Osteocyte (in vitro differentiated cells): ENCODE results near the gene CACHD1. TPM values are rescaled to one million over a fixed set of nuclear protein-coding genes. Genes with fewer than 3 reads are reported as not detected.

ENCODE experiments used
- DNase-seq: peaks from one replicate; pipeline ENCODE4 v3.0.0; 2021; ENCODE audit warnings: mixed read lengths; ENCODE audit not compliant: unreplicated experiment; ENCODE audit errors: extremely low spot score
- H3K27ac Mint-ChIP-seq: one replicate; pipeline ENCODE4 v1.8.0; 2021; ENCODE audit warnings: mild to moderate bottlenecking, mixed read lengths; ENCODE audit not compliant: unreplicated experiment
- H3K27me3 Mint-ChIP-seq: one replicate; pipeline ENCODE4 v1.8.0; 2021; ENCODE audit warnings: mixed read lengths; ENCODE audit not compliant: unreplicated experiment
- H3K36me3 Mint-ChIP-seq: one replicate; pipeline ENCODE4 v1.8.0; 2021; ENCODE audit warnings: mixed read lengths; ENCODE audit not compliant: unreplicated experiment
- H3K4me1 Mint-ChIP-seq: one replicate; pipeline ENCODE4 v1.8.0; 2021; ENCODE audit warnings: mixed read lengths; ENCODE audit not compliant: unreplicated experiment
- H3K4me3 Mint-ChIP-seq: one replicate; pipeline ENCODE4 v1.8.0; 2021; ENCODE audit warnings: mild to moderate bottlenecking, moderate library complexity, mixed read lengths; ENCODE audit not compliant: unreplicated experiment
- H3K9me3 Mint-ChIP-seq: one replicate; pipeline ENCODE4 v1.8.0; 2021; ENCODE audit warnings: mixed read lengths; ENCODE audit not compliant: unreplicated experiment
- total RNA-seq: library from RNA; stranded (reverse); gene quantifications from 2 replicates; pipeline ENCODE4 v1.2.1, GENCODE V29; 2021
- TF ChIP-seq, protein P1 (sequence below): fragments of 200-600 bp; sonication (generic); IDR thresholded peaks from 2 replicates; pipeline ENCODE4 v1.5.0; 2021; ENCODE audit warnings: antibody characterized with exemption, mild to moderate bottlenecking, moderate library complexity

Gene CACHD1
- total RNA-seq, 1 donor from 2014 or later: 5.5 TPM

DNA sequence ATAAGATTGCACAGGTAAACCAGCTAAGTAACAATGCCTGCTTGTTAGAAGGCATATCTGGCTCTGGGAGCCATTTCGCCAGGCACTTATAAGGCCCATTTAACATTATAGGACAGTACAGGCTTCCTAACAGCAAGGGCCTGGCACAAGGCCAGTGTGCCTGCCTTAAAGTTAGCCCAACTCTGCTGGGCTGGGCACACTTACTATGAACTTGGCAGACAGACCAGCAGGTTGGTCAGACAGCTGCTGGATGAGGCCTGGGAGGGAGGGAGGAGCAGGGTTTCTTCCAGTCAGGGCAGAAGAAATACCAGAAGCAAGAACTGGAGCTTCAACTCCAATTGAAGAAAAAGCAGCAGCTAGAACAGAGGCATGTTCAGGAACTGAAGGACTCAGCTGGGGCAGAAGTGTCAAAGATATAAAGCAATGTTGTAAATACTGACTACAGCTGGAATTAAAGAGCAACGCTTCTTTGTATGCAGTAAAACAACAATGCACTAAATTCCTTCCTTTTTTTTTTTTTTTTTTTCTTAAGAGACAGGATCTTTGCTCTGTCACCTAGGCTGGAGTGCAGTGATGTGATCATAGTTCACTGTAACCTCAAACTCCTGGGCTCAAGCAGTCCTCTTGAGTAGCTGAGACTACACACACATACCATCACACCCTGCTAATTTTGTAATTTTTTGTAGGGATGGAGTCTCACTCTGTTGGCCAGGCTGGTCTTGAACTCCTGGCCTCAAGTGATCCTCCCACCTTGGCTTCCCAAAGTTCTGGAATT lies 4.9 kb downstream of the CACHD1 start:
- DNase-seq: no peak
- H3K4me1 Mint-ChIP-seq: peaks cover 42% of the 10 kb centered on the region
- no peaks in the 10 kb centered on the region for H3K36me3 Mint-ChIP-seq
- H3K27ac Mint-ChIP-seq: no peak overlapping the region
- H3K27me3 Mint-ChIP-seq: no peaks in the 10 kb centered on the region
- TF ChIP-seq, protein P1, sequence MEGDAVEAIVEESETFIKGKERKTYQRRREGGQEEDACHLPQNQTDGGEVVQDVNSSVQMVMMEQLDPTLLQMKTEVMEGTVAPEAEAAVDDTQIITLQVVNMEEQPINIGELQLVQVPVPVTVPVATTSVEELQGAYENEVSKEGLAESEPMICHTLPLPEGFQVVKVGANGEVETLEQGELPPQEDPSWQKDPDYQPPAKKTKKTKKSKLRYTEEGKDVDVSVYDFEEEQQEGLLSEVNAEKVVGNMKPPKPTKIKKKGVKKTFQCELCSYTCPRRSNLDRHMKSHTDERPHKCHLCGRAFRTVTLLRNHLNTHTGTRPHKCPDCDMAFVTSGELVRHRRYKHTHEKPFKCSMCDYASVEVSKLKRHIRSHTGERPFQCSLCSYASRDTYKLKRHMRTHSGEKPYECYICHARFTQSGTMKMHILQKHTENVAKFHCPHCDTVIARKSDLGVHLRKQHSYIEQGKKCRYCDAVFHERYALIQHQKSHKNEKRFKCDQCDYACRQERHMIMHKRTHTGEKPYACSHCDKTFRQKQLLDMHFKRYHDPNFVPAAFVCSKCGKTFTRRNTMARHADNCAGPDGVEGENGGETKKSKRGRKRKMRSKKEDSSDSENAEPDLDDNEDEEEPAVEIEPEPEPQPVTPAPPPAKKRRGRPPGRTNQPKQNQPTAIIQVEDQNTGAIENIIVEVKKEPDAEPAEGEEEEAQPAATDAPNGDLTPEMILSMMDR: no peak
- H3K4me3 Mint-ChIP-seq: no peak overlapping the region
- H3K9me3 Mint-ChIP-seq: no peaks in the 10 kb centered on the region

DNA sequence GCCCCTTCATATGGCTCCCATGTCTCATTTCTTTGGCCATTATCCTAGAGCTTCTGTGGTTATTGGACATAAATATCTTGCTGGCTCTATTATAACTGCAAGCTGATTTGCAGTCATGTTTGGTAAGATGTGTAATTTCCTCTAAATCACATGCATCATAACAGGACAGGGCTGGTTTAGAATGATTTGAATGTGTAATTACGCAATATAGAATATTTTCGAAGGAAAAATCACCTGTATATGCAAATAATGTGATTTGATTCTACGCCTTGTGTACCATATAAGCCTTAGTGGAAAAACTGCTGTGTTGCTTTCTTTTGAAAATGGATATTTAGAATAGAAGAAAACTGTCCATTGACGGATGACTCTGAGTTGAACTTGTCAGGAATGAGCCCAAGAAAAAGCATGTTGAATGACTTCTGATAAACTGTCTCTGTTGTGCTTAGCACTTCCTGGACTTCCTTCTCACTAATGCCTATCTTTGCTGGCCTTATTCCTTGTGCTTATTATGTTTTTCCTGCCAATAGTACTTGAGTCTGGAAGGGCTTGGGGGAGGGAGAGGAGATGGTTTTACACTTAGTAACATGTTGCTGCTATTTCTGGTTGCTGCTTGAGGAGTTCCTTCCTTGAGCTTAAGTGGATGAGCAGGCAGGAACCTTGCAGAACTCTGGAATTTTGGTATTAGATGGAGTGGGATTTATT lies 6.5 kb downstream of the CACHD1 start:
- Mint-ChIP-seq H3K27me3 (no peaks in the 10 kb centered on the region), H3K36me3 (no peaks in the 10 kb centered on the region), H3K4me1 (peaks cover 44% of the 10 kb centered on the region), H3K27ac (no peak overlapping the region), H3K4me3 (no peak overlapping the region), H3K9me3 (no peaks in the 10 kb centered on the region)
- TF ChIP-seq, protein P1: no peak
- no peak for DNase-seq

DNA sequence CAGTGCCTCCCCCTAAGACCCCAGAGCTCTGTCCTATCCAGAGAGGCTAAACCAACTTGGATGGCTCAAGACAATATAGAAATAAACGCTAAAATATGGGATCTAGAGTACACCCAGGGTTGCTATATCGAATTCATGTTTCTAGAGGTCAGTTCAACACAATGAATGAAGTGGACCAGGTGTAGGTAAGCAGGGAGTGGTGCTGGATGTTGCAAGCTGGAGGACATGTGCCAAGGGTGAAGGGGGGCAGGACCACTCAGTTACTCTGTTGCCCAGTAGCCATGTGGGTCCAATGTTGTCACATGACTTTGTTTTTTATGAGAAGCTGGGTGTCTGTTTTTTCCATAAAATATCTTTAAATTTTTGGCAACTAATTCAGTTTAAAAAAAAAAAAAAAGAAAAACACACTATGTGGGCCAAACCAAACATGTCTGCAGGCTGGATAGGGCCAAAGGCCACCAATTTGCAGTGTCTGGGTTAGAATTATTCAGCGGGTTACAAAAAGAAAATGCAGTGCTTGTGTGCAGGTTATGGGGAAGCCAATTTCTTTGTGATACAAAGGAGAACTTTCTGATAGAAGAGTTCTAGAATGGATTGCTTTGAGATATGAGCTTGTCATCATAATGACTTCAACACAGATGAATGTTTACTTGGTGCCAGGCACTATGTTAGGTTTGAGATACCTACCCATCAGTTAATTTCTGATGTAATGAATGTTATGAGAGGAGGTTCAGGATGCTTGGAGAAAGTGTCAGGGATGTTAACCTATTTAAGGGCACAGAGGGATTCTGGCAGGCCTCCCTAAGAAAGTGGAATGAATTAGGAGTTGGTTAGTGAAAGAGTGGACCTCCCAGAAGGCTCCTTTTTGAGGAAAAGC lies 8.9 kb downstream of the CACHD1 start:
- Mint-ChIP-seq H3K27me3 (peaks cover 2% of the 10 kb centered on the region), H3K9me3 (no peaks in the 10 kb centered on the region), H3K36me3 (no peaks in the 10 kb centered on the region), H3K4me1 (peaks cover 37% of the 10 kb centered on the region), H3K27ac (no peak overlapping the region), H3K4me3 (no peak overlapping the region)
- TF ChIP-seq, protein P1: no peak
- DNase-seq: no peak

DNA sequence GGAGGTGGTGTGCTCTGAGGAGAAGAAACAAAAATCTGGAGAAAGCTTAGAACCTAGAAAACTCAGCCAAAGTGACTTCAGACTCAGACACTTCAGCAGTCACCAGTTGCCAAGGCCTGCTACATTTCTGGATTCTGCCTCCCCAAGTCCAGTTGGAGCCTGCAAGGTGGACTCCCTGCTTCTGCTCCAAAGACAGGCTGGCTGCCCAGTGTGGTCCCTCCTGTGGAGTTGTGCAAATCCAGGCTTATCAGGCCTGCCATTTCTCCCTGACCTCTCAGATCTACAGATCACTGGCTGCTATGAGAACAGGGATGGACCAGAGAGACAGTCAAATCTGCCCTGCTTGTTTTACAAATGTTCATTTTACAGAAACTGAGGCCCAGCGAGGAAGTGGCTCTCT lies 9.9 kb downstream of the CACHD1 start:
- no peak overlapping the region for H3K27ac Mint-ChIP-seq
- H3K36me3 Mint-ChIP-seq: no peaks in the 10 kb centered on the region
- H3K4me1 Mint-ChIP-seq: peaks cover 31% of the 10 kb centered on the region
- TF ChIP-seq, protein P1: no peak
- H3K4me3 Mint-ChIP-seq: no peak overlapping the region
- H3K27me3 Mint-ChIP-seq: peaks cover 2% of the 10 kb centered on the region
- H3K9me3 Mint-ChIP-seq: no peaks in the 10 kb centered on the region
- DNase-seq: no peak
